GM12878 (cell line): ENCODE measurements around the gene LBH. TPM values are rescaled to one million over a fixed set of nuclear protein-coding genes. Genes with fewer than 3 reads are reported as not detected.

Experiments used
- ATAC-seq: fragments of 200-7000 bp; cut with Tn5 transposase; 3 replicates; pipeline ENCODE4 v1.9.1; 2020; ENCODE audit warnings: mild to moderate bottlenecking, moderate library complexity
- BruUV-seq: library from RNA; stranded (reverse); fragments of 400-500 nt; replicated peaks from 2 replicates; lab custom pipeline; 2021; lab: Mats Ljungman, UMichigan
- CTCF ChIA-PET: fragments of 300-600 bp; sonication (Branson Sonifier 250); formaldehyde crosslinking; extraction: SDS; loops from one replicate; lab custom pipeline; 2021; ENCODE audit warnings: inconsistent platforms; lab: Yijun Ruan, JAX
- POLR2A ChIA-PET: fragments of 350-600 bp; formaldehyde crosslinking; extraction: SDS; loops from one replicate; lab custom pipeline; 2021; ENCODE audit warnings: inconsistent platforms; lab: Charles Lee
- RAD21 ChIA-PET: fragments of 300-600 bp; sonication (Branson Sonifier 250); formaldehyde crosslinking; loops from one replicate; lab custom pipeline; 2023; ENCODE audit warnings: antibody characterized with exemption; ENCODE audit not compliant: unreplicated experiment; lab: Charles Lee
- SMC1A ChIA-PET: fragments of 300-600 bp; sonication (Branson Sonifier 250); formaldehyde crosslinking; loops from one replicate; lab custom pipeline; 2023; ENCODE audit not compliant: unreplicated experiment, uncharacterized antibody; lab: Charles Lee
- DNase-seq: peaks from one replicate; pipeline ENCODE4 v3.0.0-alpha.2; 2011; ENCODE audit warnings: low read depth, low spot score
- FAIRE-seq: peaks from 3 replicates; lab custom pipeline; 2011; peaks lifted over from hg19 to GRCh38; lab: Jason Lieb, UNC
- H2AFZ ChIP-seq: 2 replicates; pipeline ENCODE4 v1.6.0; 2011; ENCODE audit warnings: low read depth, low read length, control low read depth; ENCODE audit not compliant: control insufficient read depth
- H3K27ac ChIP-seq: 2 replicates; pipeline ENCODE4 v1.5.1; 2011; ENCODE audit warnings: control low read depth; ENCODE audit not compliant: control insufficient read depth, insufficient read depth
- H3K27me3 ChIP-seq, 2 experiments: replicated peaks in 1 of 2; 2 replicates each; pipeline versions ENCODE4 v1.6.0 to v1.6.1; 2011; ENCODE audit warnings: low read length in 1 of 2; ENCODE audit not compliant: control insufficient read depth in 2 of 2, insufficient read depth in 2 of 2
- H3K36me3 ChIP-seq, 2 experiments: 2 replicates each; pipeline ENCODE4 v1.5.1; 2011; ENCODE audit warnings: low read length in 1 of 2; ENCODE audit not compliant: control insufficient read depth in 2 of 2, insufficient read depth in 2 of 2
- H3K4me1 ChIP-seq: 2 replicates; pipeline ENCODE4 v1.6.1; 2011; ENCODE audit warnings: mild to moderate bottlenecking, low read length, moderate library complexity, mixed read lengths; ENCODE audit not compliant: control insufficient read depth, insufficient read depth
- H3K4me2 ChIP-seq: 2 replicates; pipeline ENCODE4 v1.6.0; 2011; ENCODE audit warnings: control low read depth; ENCODE audit not compliant: control insufficient read depth, insufficient read depth
- H3K4me3 ChIP-seq: fragments of 200-600 bp; sonication (generic); 2 replicates; pipeline ENCODE4 v1.5.1; 2016
- H3K79me2 ChIP-seq: 2 replicates; pipeline ENCODE4 v1.6.0; 2011; ENCODE audit warnings: low read length; ENCODE audit not compliant: control insufficient read depth, insufficient read depth
- H3K9ac ChIP-seq: 2 replicates; pipeline ENCODE4 v1.8.0; 2011; ENCODE audit warnings: low read length, control low read depth, mixed read lengths; ENCODE audit not compliant: control insufficient read depth, insufficient read depth
- H3K9me3 ChIP-seq: replicated peaks from 3 replicates; pipeline ENCODE4 v1.5.1; 2011; ENCODE audit warnings: mild to moderate bottlenecking, low read length; ENCODE audit not compliant: control insufficient read depth, insufficient read depth
- H4K20me1 ChIP-seq: 2 replicates; pipeline ENCODE4 v1.6.0; 2011; ENCODE audit not compliant: control insufficient read depth, insufficient read depth
- EGR1 ChIP-seq, 2 experiments: IDR thresholded peaks; 1 replicate in 1 of 2; 2 replicates in 1 of 2; pipeline ENCODE4 v1.6.1; 2011 to 2012; ENCODE audit warnings: low read depth in 2 of 2, low read length in 2 of 2, borderline replicate concordance in 1 of 2, mild to moderate bottlenecking in 1 of 2, moderate library complexity in 1 of 2
- MLLT1 ChIP-seq: fragments of 450-650 bp; IDR thresholded peaks from 2 replicates; pipeline ENCODE4 v1.6.1; 2016; ENCODE audit warnings: mild to moderate bottlenecking
- REST ChIP-seq: IDR thresholded peaks from 2 replicates; pipeline ENCODE4 v1.6.1; 2012; ENCODE audit warnings: mild to moderate bottlenecking, low read depth, low read length
- WGBS: methylation state at CpG from one replicate; pipeline ENCODE4 v1.1.6; 2016; ENCODE audit warnings: low lambda C conversion rate; ENCODE audit not compliant: insufficient replicate concordance, insufficient coverage; ENCODE audit errors: missing lambda C conversion rate; 5-methylcytosine and 5-hydroxymethylcytosine counted together
- in situ Hi-C: fragments of 300-500 bp; cut with MboI; formaldehyde crosslinking; loops from 9 replicates; pipeline ENCODE4 v1.14.3; 2018; ENCODE audit warnings: mixed read lengths
- intact Hi-C: fragments of 100-400 bp; cut with micrococcal nuclease; formaldehyde crosslinking; loops from one replicate; pipeline ENCODE4 v1.14.2; 2022; ENCODE audit not compliant: unreplicated experiment
- polyA plus RNA-seq, 11 experiments: library from polyadenylated mRNA; depleted of rRNA in 4 of 11; unstranded in 6 of 11; stranded (reverse) in 5 of 11; fragments of >200 nt; fragmentation: Nextera tagmentation in 4 of 11; fragmentation: Illumina TruSeq in 1 of 11; extraction: Ambion mirVana in 4 of 11; extraction: Trizol in 1 of 11; gene quantifications; 1 replicate in 1 of 11; 2 replicates in 10 of 11; pipeline versions ENCODE4 v1.2.1 to v1.2.3, GENCODE V29; 2011 to 2016; ENCODE audit warnings: inconsistent platforms in 2 of 11, missing spikeins in 2 of 11, low read depth in 1 of 11
- total RNA-seq, 4 experiments: library from RNA; depleted of rRNA in 3 of 4; stranded (reverse); fragments of >200 nt in 3 of 4; fragmentation: Illumina TruSeq in 1 of 4; extraction: Trizol in 1 of 4; gene quantifications; 2 replicates each; pipeline versions ENCODE4 v1.2.1 to v1.2.3, GENCODE V29; 2013 to 2021

LBH gene
- total and polyA plus RNA-seq, 10 of the 15 experiments (the other 5 are each of a cell fraction or from before 2014, with no cell fraction given) = 9.3 to 133 (median 34.1) TPM

- ChIA-PET SMC1A (interaction anchor here (0.6 to 25.4 kb wide), 13 partner anchors 11 to 390 kb away, joined by 3 to 444 read pairs (median 4); no protein-coding TSS in a partner anchor), RAD21 (interaction anchor here (1.0 to 18.4 kb wide), 7 partner anchors 10 to 100 kb away, joined by 3 to 322 read pairs (median 9); no protein-coding TSS in a partner anchor), CTCF (interaction anchor here (1.0 to 9.9 kb wide), 7 partner anchors 13 to 475 kb away, joined by 3 to 104 read pairs (median 8); no protein-coding TSS in a partner anchor), POLR2A (interaction anchor here (0.8 to 2.7 kb wide), 5 partner anchors 10 to 98 kb away, joined by 3 to 10 read pairs (median 6); no protein-coding TSS in a partner anchor)
- no peaks in the 10 kb centered on the region for H3K27me3 ChIP-seq
- H3K4me1 ChIP-seq = peaks cover 35% of the 10 kb centered on the region
- BruUV-seq = no TSS peak
- H3K4me2 ChIP-seq = no peak overlapping the region
- H3K27ac ChIP-seq = no peak overlapping the region
- H3K79me2 ChIP-seq = peaks cover 20% of the 10 kb centered on the region
- no peaks in the 10 kb centered on the region for H4K20me1 ChIP-seq
- in situ Hi-C loops = no loop called here
- no peaks in the 10 kb centered on the region; a peak in 2 of 4 replicates for H3K36me3 ChIP-seq
- TF ChIP-seq REST = no peak
- peak; percentile 47; the same call in 1 of the 2 replicates for TF ChIP-seq MLLT1
- TF ChIP-seq EGR1 (IDR thresholded peaks at IDR 0.05; ENCODE audit: borderline replicate concordance in 1 of 2, low read depth in 2 of 2, low read length in 2 of 2) = no peak
- ATAC-seq (no peak), FAIRE-seq (no peak), DNase-seq (no peak)
- 89% methylated on average over 8 of the region's 8 CpGs for WGBS
- no peak overlapping the region for H3K9ac ChIP-seq
- peaks cover 24% of the 10 kb centered on the region; the same call in 2 of the 3 replicates for H3K9me3 ChIP-seq
- no peak overlapping the region for H2AFZ ChIP-seq
- H3K4me3 ChIP-seq = no peak overlapping the region
- intact Hi-C loops = loop anchor here (10.0 kb wide), 1 partner anchor 248 kb away; no protein-coding TSS in a partner anchor
These were observed 5.4 kb downstream of the LBH start for GRCh38 chr2:30236591-30237238.
